Adrenal gland (tissue), 5 donors: ENCODE measurements around the gene RGS19.

Source experiments
- POLR2A ChIP-seq, 2 donors: fragments of 450-650 bp; IDR thresholded peaks; one replicate each; pipeline ENCODE4 v1.6.1; 2017; ENCODE audit warnings: antibody characterized with exemption in 2 of 2, mild to moderate bottlenecking in 2 of 2, moderate library complexity in 1 of 2
- TF ChIP-seq, protein P1 (sequence below), 6 experiments: fragments of 450-650 bp in 4 of 6; fragments of 200-600 bp in 2 of 6; sonication (generic) in 1 of 6; IDR thresholded peaks; 1 replicate in 5 of 6; 2 replicates in 1 of 6; pipeline versions ENCODE4 v1.5.1 to v1.8.0; 2016 to 2021; ENCODE audit warnings: antibody characterized with exemption in 6 of 6, mild to moderate bottlenecking in 2 of 6, moderate library complexity in 1 of 6
- donor health status: DM: no; HTN: no; CAD: no.

DNA sequence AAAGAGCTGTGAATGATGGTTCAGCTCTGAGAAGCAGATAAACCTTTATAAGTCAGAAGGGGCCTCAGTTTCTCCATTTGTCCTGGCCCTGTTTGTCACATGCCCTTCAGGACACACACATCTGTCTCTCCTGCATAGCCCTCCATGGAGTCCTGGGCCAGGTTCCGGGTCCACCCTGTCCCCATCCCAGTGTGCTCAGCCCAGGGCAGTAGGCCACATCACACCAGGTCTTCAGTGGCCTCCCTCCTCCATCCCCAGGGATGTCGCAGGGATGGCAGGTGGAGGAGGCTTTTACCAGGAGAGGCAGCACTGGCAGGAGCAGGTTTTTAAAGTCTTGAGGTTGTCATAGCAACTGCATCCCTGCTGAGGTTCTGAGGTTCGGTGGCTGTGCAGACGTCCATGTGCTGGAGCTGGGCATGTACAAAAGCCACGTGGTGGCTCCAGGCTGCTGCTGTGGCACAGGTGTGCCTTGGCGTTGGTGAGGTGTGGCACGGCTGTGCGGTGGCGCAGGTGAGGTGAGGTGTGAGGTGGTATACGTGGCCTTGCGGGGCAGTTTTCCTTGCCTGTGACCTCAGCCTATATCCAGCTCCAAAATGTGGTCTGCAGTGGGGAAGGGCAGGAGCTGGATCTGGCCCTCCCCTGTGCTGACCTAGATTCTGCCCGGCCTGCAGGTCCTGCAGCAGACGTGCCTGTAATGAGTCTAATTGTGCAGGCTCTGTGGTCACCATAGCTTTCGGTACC lies 36.0 kb upstream of the RGS19 start:
- TF ChIP-seq, protein P1, sequence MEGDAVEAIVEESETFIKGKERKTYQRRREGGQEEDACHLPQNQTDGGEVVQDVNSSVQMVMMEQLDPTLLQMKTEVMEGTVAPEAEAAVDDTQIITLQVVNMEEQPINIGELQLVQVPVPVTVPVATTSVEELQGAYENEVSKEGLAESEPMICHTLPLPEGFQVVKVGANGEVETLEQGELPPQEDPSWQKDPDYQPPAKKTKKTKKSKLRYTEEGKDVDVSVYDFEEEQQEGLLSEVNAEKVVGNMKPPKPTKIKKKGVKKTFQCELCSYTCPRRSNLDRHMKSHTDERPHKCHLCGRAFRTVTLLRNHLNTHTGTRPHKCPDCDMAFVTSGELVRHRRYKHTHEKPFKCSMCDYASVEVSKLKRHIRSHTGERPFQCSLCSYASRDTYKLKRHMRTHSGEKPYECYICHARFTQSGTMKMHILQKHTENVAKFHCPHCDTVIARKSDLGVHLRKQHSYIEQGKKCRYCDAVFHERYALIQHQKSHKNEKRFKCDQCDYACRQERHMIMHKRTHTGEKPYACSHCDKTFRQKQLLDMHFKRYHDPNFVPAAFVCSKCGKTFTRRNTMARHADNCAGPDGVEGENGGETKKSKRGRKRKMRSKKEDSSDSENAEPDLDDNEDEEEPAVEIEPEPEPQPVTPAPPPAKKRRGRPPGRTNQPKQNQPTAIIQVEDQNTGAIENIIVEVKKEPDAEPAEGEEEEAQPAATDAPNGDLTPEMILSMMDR (IDR thresholded peaks at IDR 0.05), result no peak
- no peak for TF ChIP-seq POLR2A (IDR thresholded peaks at IDR 0.05)
